ENCODE measurements around the gene SKP2. TPM values are rescaled to one million over a fixed set of nuclear protein-coding genes. Genes with fewer than 3 reads are reported as not detected.
A peak's percentile ranks its signal among the peaks of the same experiment; 100 is the strongest.

Gene SKP2
- total RNA-seq, 2 donors from 2014 or later = 20.2 to 54.6 TPM

- H3K27ac ChIP-seq = no peak overlapping the region
- H3K36me3 ChIP-seq = no peaks in the 10 kb centered on the region
- TF ChIP-seq, protein P1, sequence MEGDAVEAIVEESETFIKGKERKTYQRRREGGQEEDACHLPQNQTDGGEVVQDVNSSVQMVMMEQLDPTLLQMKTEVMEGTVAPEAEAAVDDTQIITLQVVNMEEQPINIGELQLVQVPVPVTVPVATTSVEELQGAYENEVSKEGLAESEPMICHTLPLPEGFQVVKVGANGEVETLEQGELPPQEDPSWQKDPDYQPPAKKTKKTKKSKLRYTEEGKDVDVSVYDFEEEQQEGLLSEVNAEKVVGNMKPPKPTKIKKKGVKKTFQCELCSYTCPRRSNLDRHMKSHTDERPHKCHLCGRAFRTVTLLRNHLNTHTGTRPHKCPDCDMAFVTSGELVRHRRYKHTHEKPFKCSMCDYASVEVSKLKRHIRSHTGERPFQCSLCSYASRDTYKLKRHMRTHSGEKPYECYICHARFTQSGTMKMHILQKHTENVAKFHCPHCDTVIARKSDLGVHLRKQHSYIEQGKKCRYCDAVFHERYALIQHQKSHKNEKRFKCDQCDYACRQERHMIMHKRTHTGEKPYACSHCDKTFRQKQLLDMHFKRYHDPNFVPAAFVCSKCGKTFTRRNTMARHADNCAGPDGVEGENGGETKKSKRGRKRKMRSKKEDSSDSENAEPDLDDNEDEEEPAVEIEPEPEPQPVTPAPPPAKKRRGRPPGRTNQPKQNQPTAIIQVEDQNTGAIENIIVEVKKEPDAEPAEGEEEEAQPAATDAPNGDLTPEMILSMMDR (IDR thresholded peaks at IDR 0.05) = no peak
- no peaks in the 10 kb centered on the region for H3K9me3 ChIP-seq
- DNase-seq = no peak
- no peaks in the 10 kb centered on the region for H3K4me1 ChIP-seq
- no peaks in the 10 kb centered on the region for H3K27me3 ChIP-seq
- no peak overlapping the region for H3K9ac ChIP-seq (ENCODE audit: low read depth in 2 of 2, low read length in 2 of 2)
- intact Hi-C loops (cut with DNase I) = no loop called here
- H3K4me3 ChIP-seq = no peak overlapping the region
Measured at GRCh38 chr5:36145311-36145710, 6.6 kb upstream of the SKP2 start.

DNA sequence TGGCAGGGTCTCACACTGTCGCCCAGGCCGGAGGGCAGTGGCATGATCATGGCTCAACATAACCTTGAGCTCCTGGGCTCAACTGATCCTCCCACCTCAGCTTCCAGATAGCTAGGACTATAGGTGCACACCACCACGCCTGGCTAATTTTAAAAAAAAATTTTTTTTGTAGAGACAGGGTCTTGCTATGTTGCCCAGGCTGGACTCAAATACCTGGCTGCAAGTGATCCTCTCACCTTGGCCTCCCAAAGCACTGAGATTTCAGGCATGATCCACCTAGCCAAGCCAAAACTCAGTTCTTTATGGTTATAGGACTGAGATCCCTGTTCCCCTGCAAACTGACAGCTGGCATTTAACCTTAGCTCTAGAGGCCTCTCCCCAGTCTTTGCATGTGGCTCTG, 5.5 kb upstream of the SKP2 start:
- intact Hi-C loops (cut with DNase I) = no loop called here
- no peak for DNase-seq
- H3K27me3 ChIP-seq = no peaks in the 10 kb centered on the region
- H3K4me3 ChIP-seq = no peak overlapping the region
- TF ChIP-seq, protein P1 (IDR thresholded peaks at IDR 0.05) = no peak
- H3K36me3 ChIP-seq = no peaks in the 10 kb centered on the region
- no peaks in the 10 kb centered on the region for H3K9me3 ChIP-seq
- H3K9ac ChIP-seq (ENCODE audit: low read depth in 2 of 2, low read length in 2 of 2) = no peak overlapping the region
- H3K4me1 ChIP-seq = peaks cover 5% of the 10 kb centered on the region
- H3K27ac ChIP-seq = no peak overlapping the region

GRCh38 chr5:36147681-36148080, 4.2 kb upstream of the SKP2 start:
- Histone ChIP-seq H3K27me3 (no peaks in the 10 kb centered on the region), H3K36me3 (no peaks in the 10 kb centered on the region), H3K9ac (ENCODE audit: low read depth in 2 of 2, low read length in 2 of 2) (no peak overlapping the region), H3K4me1 (peaks cover 5% of the 10 kb centered on the region), H3K4me3 (no peak overlapping the region), H3K9me3 (no peaks in the 10 kb centered on the region), H3K27ac (no peak overlapping the region)
- no peak for DNase-seq
- TF ChIP-seq, protein P1 (IDR thresholded peaks at IDR 0.05) = no peak
- intact Hi-C loops (cut with DNase I) = no loop called here

- no peaks in the 10 kb centered on the region for H3K36me3 ChIP-seq
- DNase-seq = peak; percentile 44
- TF ChIP-seq, protein P1 (IDR thresholded peaks at IDR 0.05) = no peak
- H3K9me3 ChIP-seq = no peaks in the 10 kb centered on the region
- H3K27me3 ChIP-seq = no peaks in the 10 kb centered on the region
- peak overlapping the region; percentile 98 for H3K4me3 ChIP-seq
- peak overlapping the region; percentile 86 for H3K27ac ChIP-seq
- intact Hi-C loops (cut with DNase I) = loop anchor here (5.0 kb wide), 1 partner anchor 91 kb away; the partner anchor contains the start of gene NADK2
- peaks cover 5% of the 10 kb centered on the region for H3K4me1 ChIP-seq
- H3K9ac ChIP-seq (ENCODE audit: low read depth in 2 of 2, low read length in 2 of 2) = peak overlapping the region; percentile 60 to 85
Measured at GRCh38 chr5:36150676-36151433, 1.1 kb upstream of the SKP2 start.

DNA sequence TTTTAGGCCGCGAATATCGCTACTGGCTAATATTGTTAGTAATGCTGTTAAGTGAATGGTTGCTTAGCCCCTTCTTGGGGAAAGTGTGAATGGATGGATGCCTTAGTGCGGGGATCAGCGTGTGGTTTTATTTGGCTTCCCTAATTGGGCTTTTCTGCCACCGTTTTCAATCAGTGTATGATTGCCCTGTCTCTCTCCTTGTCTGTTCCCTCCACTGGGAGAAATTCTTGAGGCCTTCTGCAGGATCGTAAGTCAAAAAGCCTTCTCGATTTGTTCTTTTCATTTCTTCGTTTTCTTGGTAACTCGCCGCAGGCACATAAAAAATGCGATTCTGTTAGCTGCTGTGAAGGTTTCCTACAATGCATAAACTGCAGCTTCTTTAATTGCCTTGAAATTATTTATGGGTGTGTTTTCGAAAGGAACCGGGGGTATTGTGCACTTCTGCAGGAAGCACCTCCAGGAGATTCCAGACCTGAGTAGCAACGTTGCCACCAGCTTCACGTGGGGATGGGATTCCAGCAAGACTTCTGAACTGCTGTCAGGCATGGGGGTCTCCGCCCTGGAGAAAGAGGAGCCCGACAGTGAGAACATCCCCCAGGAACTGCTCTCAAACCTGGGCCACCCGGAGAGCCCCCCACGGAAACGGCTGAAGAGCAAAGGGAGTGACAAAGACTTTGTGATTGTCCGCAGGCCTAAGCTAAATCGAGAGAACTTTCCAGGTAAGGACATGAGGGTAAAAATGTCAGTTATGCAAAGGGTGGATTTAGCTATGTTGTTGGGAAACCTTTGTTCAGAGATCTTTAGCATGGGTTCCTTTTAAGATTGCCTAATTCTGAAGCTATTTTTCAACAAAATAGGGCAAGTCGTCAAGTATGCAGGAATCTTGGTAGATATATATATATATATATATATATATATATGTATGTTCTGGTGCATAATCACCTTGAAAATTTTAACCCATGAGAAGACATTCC, 700 bp downstream of the SKP2 start:
- Histone ChIP-seq H3K9me3 (no peaks in the 10 kb centered on the region), H3K9ac (ENCODE audit: low read depth in 2 of 2, low read length in 2 of 2) (peak overlapping the region; percentile 60 to 69), H3K27ac (peak overlapping the region; percentile 15), H3K4me3 (peak overlapping the region; percentile 98), H3K36me3 (no peaks in the 10 kb centered on the region), H3K4me1 (peaks cover 5% of the 10 kb centered on the region), H3K27me3 (no peaks in the 10 kb centered on the region)
- DNase-seq = peak; percentile 23
- TF ChIP-seq, protein P1 (IDR thresholded peaks at IDR 0.05) = no peak
- intact Hi-C loops (cut with DNase I) = loop anchor here (5.0 kb wide), 1 partner anchor 90 kb away; the partner anchor contains the start of gene NADK2
